Keratinocyte (primary cell): ENCODE data around the gene TMEM125. TPM values are rescaled to one million over a fixed set of nuclear protein-coding genes. Genes with fewer than 3 reads are reported as not detected.

Experiments
- DNase-seq: peaks from one replicate; pipeline ENCODE4 v3.0.0-alpha.2; 2011; ENCODE audit warnings: low read depth, missing footprints, low spot score
- FAIRE-seq: peaks from 2 replicates; lab custom pipeline; 2011; peaks lifted over from hg19 to GRCh38; lab: Jason Lieb, UNC
- H2AFZ ChIP-seq: 2 replicates; pipeline ENCODE4 v1.6.0; 2012; ENCODE audit warnings: low read length, control low read depth, inconsistent platforms; ENCODE audit not compliant: control insufficient read depth
- H3K27ac ChIP-seq: 2 replicates; pipeline ENCODE4 v1.5.1; 2011; ENCODE audit warnings: low read length; ENCODE audit not compliant: control insufficient read depth, insufficient read depth
- H3K27me3 ChIP-seq: 3 replicates; pipeline ENCODE4 v1.6.0; 2011; ENCODE audit warnings: low read length; ENCODE audit not compliant: control insufficient read depth, insufficient read depth; ENCODE audit errors: extremely low read depth
- H3K36me3 ChIP-seq, 2 experiments: 2 replicates in 1 of 2; 3 replicates in 1 of 2; pipeline ENCODE4 v1.5.1; 2011; ENCODE audit warnings: low read length in 2 of 2, mild to moderate bottlenecking in 1 of 2; ENCODE audit not compliant: control insufficient read depth in 2 of 2, insufficient read depth in 2 of 2; ENCODE audit errors: extremely low read depth in 1 of 2
- H3K4me1 ChIP-seq: 3 replicates; pipeline ENCODE4 v1.5.1; 2011; ENCODE audit warnings: low read length; ENCODE audit not compliant: control insufficient read depth, insufficient read depth; ENCODE audit errors: extremely low read depth
- H3K4me2 ChIP-seq: 3 replicates; pipeline ENCODE4 v1.6.0; 2011; ENCODE audit warnings: low read depth, low read length; ENCODE audit not compliant: control insufficient read depth, insufficient read depth; ENCODE audit errors: extremely low read depth
- H3K4me3 ChIP-seq, 3 experiments: fragments of 200-600 bp in 1 of 3; sonication (generic) in 1 of 3; 2 replicates in 2 of 3; 3 replicates in 1 of 3; pipeline ENCODE4 v1.5.1; 2011 to 2016; ENCODE audit warnings: low read length in 3 of 3, mild to moderate bottlenecking in 3 of 3, control low read depth in 2 of 3, inconsistent platforms in 1 of 3, low read depth in 1 of 3, mixed read lengths in 1 of 3, mixed run types in 1 of 3, moderate library complexity in 1 of 3; ENCODE audit not compliant: control insufficient read depth in 2 of 3, insufficient read depth in 2 of 3; ENCODE audit errors: extremely low read depth in 1 of 3
- H3K79me2 ChIP-seq: 2 replicates; pipeline ENCODE4 v1.6.0; 2012; ENCODE audit warnings: low read length; ENCODE audit not compliant: control insufficient read depth, insufficient read depth
- H3K9ac ChIP-seq: 3 replicates; pipeline ENCODE4 v1.6.0; 2011; ENCODE audit warnings: low read length; ENCODE audit not compliant: control insufficient read depth, insufficient read depth; ENCODE audit errors: extremely low read depth
- H3K9me1 ChIP-seq: 3 replicates; pipeline ENCODE4 v1.6.0; 2011; ENCODE audit warnings: low read length; ENCODE audit not compliant: control insufficient read depth, insufficient read depth; ENCODE audit errors: extremely low read depth
- H3K9me3 ChIP-seq: 2 replicates; pipeline ENCODE4 v1.5.1; 2012; ENCODE audit warnings: low read depth, low read length; ENCODE audit not compliant: control insufficient read depth
- H4K20me1 ChIP-seq: 3 replicates; pipeline ENCODE4 v1.6.0; 2011; ENCODE audit warnings: low read length; ENCODE audit not compliant: control insufficient read depth, insufficient read depth; ENCODE audit errors: extremely low read depth
- CTCF ChIP-seq, 3 experiments: IDR thresholded peaks in 1 of 3; conservative IDR thresholded peaks in 1 of 3; optimal IDR thresholded peaks in 1 of 3; 2 replicates in 2 of 3; 3 replicates in 1 of 3; pipeline versions ENCODE3 to v1.5.1; 2011; ENCODE audit warnings: low read length in 3 of 3, mild to moderate bottlenecking in 3 of 3, moderate library complexity in 2 of 3, control low read depth in 1 of 3, inconsistent platforms in 1 of 3; ENCODE audit not compliant: insufficient read depth in 2 of 3; ENCODE audit errors: extremely low read depth in 1 of 3
- EZH2 ChIP-seq: IDR thresholded peaks from one replicate; pipeline ENCODE4 v1.6.1; 2012; ENCODE audit warnings: inconsistent platforms, mild to moderate bottlenecking, low read length, moderate library complexity
- dilution Hi-C: fragments of 300-500 bp; cut with MboI; formaldehyde crosslinking; loops from one replicate; pipeline ENCODE4 v1.7.0; 2020; ENCODE audit warnings: low sequenced_read_pairs; ENCODE audit not compliant: extremely low pct_ligation_motif_present
- polyA plus RNA-seq, 5 experiments: library from polyadenylated mRNA; depleted of rRNA in 3 of 5; stranded (reverse) in 3 of 5; stranded (forward) in 1 of 5; unstranded in 1 of 5; fragments of >200 nt; gene quantifications; 1 replicate in 1 of 5; 2 replicates in 3 of 5; 3 replicates in 1 of 5; pipeline versions ENCODE4 v1.2.1 to v1.2.3, GENCODE V29; 2011 to 2012; ENCODE audit warnings: missing spikeins in 2 of 5, low read depth in 1 of 5, low replicate concordance in 1 of 5

TMEM125 gene
- polyA plus RNA-seq, 1 donor (not counting 4 experiments of a cell fraction or from before 2014, with no cell fraction given) = 0.92 TPM

- H3K4me2 ChIP-seq = no peak overlapping the region
- no peaks in the 10 kb centered on the region for H4K20me1 ChIP-seq
Measured at GRCh38 chr1:43238085-43238484, 31.7 kb upstream of the TMEM125 start.

GRCh38 chr1:43238991-43239469 lies 30.8 kb upstream of the TMEM125 start:
- Histone ChIP-seq H3K4me3 (no peak overlapping the region), H3K9ac (no peak overlapping the region), H3K9me1 (no peaks in the 10 kb centered on the region), H3K79me2 (no peaks in the 10 kb centered on the region), H3K4me1 (peaks cover 9% of the 10 kb centered on the region), H3K27me3 (no peaks in the 10 kb centered on the region), H3K27ac (no peak overlapping the region), H2AFZ (no peak overlapping the region), H3K4me2 (no peak overlapping the region), H4K20me1 (no peaks in the 10 kb centered on the region), H3K9me3 (no peaks in the 10 kb centered on the region), H3K36me3 (no peaks in the 10 kb centered on the region)
- no peak for TF ChIP-seq CTCF (optimal IDR thresholded peaks at IDR 0.05 in 1 of 3, IDR thresholded peaks at IDR 0.05 in 1 of 3, conservative IDR thresholded peaks at IDR 0.05 in 1 of 3; ENCODE audit: extremely low read depth in 1 of 3, insufficient read depth in 2 of 3, low read length in 3 of 3)
- TF ChIP-seq EZH2 = no peak
- FAIRE-seq = no peak
- dilution Hi-C loops = no loop called here
- DNase-seq = no peak

More at GRCh38 chr1:43238085-43238484, 31.7 kb upstream of the TMEM125 start:
- FAIRE-seq = peak; percentile 77
- H3K27me3 ChIP-seq = no peaks in the 10 kb centered on the region
- TF ChIP-seq EZH2 (no peak), CTCF (optimal IDR thresholded peaks at IDR 0.05 in 1 of 3, IDR thresholded peaks at IDR 0.05 in 1 of 3, conservative IDR thresholded peaks at IDR 0.05 in 1 of 3; ENCODE audit: extremely low read depth in 1 of 3, insufficient read depth in 2 of 3, low read length in 3 of 3) (peak; percentile 80 to 91 (median 83))
- dilution Hi-C loops = no loop called here
- no peaks in the 10 kb centered on the region for H3K36me3 ChIP-seq
- no peak overlapping the region for H3K4me3 ChIP-seq
- peaks cover 9% of the 10 kb centered on the region for H3K4me1 ChIP-seq
- H3K9me3 ChIP-seq = no peaks in the 10 kb centered on the region
- H2AFZ ChIP-seq = no peak overlapping the region
- H3K79me2 ChIP-seq = no peaks in the 10 kb centered on the region
- H3K9ac ChIP-seq = no peak overlapping the region
- H3K9me1 ChIP-seq = no peaks in the 10 kb centered on the region
- H3K27ac ChIP-seq = no peak overlapping the region
- no peak for DNase-seq
